ENCODE data around the gene SREK1IP1.
A peak's percentile ranks its signal among the peaks of the same experiment; 100 is the strongest.

The SREK1IP1 gene

GRCh38 chr5:64768358-64769312 lies at the start of gene SREK1IP1, which contains the start of gene CWC27:
Gene SREK1IP1, minus strand, starts transcription at chr5:64768691. Its CDS starts 174 bp downstream, at chr5:64768517.
Gene CWC27, plus strand, starts transcription at chr5:64768930. Its CDS starts 217 bp downstream, at chr5:64769147.
- peak within 1 kb of the TSS; percentile 75 for H3K4me3 ChIP-seq (replicated peaks; ENCODE audit: low read depth, low read length)
- peak; percentile 95 for DNase-seq (ENCODE audit: low read depth)
- TF ChIP-seq, protein P1, sequence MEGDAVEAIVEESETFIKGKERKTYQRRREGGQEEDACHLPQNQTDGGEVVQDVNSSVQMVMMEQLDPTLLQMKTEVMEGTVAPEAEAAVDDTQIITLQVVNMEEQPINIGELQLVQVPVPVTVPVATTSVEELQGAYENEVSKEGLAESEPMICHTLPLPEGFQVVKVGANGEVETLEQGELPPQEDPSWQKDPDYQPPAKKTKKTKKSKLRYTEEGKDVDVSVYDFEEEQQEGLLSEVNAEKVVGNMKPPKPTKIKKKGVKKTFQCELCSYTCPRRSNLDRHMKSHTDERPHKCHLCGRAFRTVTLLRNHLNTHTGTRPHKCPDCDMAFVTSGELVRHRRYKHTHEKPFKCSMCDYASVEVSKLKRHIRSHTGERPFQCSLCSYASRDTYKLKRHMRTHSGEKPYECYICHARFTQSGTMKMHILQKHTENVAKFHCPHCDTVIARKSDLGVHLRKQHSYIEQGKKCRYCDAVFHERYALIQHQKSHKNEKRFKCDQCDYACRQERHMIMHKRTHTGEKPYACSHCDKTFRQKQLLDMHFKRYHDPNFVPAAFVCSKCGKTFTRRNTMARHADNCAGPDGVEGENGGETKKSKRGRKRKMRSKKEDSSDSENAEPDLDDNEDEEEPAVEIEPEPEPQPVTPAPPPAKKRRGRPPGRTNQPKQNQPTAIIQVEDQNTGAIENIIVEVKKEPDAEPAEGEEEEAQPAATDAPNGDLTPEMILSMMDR (IDR thresholded peaks at IDR 0.05; ENCODE audit: low read length, missing control alignments) = peak; percentile 34

DNA sequence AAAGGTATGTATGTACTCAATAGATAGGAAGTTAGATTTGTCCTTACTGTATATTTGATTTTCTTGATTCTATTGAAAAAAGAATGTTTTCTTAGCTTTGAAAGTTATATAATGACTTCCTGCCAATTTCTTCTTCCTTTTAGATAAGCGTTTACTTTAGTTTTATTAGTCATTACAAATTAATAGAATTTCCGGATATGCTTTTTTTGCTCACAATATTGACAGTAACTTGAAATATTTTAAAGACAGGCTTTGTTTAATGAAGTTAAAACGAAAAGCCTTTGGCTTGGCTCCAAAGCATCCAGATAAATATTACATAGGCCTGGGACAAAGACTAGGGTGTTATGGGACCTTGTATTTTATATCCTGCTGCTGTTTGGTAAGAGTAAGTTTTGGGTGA lies 49.8 kb upstream of the SREK1IP1 start:
- TF ChIP-seq, protein P1 (IDR thresholded peaks at IDR 0.05; ENCODE audit: low read length, missing control alignments) = no peak
- DNase-seq (ENCODE audit: low read depth) = no peak
- H3K4me3 ChIP-seq (replicated peaks; ENCODE audit: low read depth, low read length) = no peak overlapping the region

DNA sequence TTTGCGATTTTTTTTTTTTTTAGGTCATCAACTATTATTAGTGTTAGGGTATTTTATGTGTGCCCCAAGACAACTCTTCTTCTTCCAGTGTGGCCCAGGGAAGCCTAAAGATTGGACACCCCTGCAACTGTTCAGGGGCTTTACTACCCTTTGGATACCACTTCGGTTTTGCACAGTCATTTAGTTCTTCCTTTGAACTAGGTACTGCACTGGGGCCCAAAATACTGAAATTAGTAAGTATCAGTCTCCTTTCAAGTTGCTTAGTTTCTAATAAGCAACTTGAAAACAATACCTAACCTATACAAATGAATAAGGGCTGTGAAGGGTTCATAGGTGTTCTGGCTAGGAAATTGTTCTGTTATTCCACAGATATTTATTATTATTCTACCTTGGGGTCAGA lies 45.6 kb upstream of the SREK1IP1 start:
- no peak for DNase-seq (ENCODE audit: low read depth)
- no peak overlapping the region for H3K4me3 ChIP-seq (replicated peaks; ENCODE audit: low read depth, low read length)
- TF ChIP-seq, protein P1 (IDR thresholded peaks at IDR 0.05; ENCODE audit: low read length, missing control alignments) = no peak

GRCh38 chr5:64811050-64811640 lies 42.7 kb upstream of the SREK1IP1 start:
- peak; percentile 86 for DNase-seq (ENCODE audit: low read depth)
- TF ChIP-seq, protein P1 (IDR thresholded peaks at IDR 0.05; ENCODE audit: low read length, missing control alignments) = peak; percentile 77
- no peak overlapping the region for H3K4me3 ChIP-seq (replicated peaks; ENCODE audit: low read depth, low read length)

- no peak for DNase-seq (ENCODE audit: low read depth)
- TF ChIP-seq, protein P1 (IDR thresholded peaks at IDR 0.05; ENCODE audit: low read length, missing control alignments) = no peak
- H3K4me3 ChIP-seq (replicated peaks; ENCODE audit: low read depth, low read length) = no peak overlapping the region
Measured at GRCh38 chr5:64807520-64807919, 39.0 kb upstream of the SREK1IP1 start.

DNA sequence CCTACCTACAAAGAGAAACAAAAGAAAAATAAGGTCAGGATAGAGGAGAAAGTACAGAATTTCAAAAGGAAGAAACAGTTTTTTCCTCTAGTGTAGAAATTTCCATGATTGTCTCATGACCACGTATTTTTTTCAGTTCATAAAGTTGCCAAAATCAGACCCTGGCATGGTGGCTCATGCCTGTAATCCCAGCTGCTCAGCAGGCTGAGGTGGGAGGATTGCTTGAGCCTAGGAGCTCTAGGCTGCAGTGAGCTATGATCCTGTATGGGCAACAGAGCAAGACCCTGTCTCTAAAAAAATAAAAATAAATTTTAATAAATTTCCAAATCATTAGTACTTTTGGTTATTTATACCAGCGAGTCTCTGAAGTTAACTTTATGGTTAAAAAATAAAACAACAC lies 38.0 kb upstream of the SREK1IP1 start:
- TF ChIP-seq, protein P1 (IDR thresholded peaks at IDR 0.05; ENCODE audit: low read length, missing control alignments) = no peak
- DNase-seq (ENCODE audit: low read depth) = no peak
- H3K4me3 ChIP-seq (replicated peaks; ENCODE audit: low read depth, low read length) = no peak overlapping the region

Data from fibroblast of pulmonary artery (primary cell).